GM19043 (cell line): ENCODE measurements around the gene TPM2.
"Not testable (repeated sequence)": the region's sequence is repeated elsewhere in the genome, so short reads cannot be mapped to it uniquely, and the experiment has no call there.

ENCODE experiments used
- ATAC-seq: cut with Tn5 transposase; IDR thresholded peaks from one replicate; pipeline ENCODE4 v1.9.1; 2021; ENCODE audit warnings: low read depth; ENCODE audit not compliant: unreplicated experiment

TPM2 gene

DNA sequence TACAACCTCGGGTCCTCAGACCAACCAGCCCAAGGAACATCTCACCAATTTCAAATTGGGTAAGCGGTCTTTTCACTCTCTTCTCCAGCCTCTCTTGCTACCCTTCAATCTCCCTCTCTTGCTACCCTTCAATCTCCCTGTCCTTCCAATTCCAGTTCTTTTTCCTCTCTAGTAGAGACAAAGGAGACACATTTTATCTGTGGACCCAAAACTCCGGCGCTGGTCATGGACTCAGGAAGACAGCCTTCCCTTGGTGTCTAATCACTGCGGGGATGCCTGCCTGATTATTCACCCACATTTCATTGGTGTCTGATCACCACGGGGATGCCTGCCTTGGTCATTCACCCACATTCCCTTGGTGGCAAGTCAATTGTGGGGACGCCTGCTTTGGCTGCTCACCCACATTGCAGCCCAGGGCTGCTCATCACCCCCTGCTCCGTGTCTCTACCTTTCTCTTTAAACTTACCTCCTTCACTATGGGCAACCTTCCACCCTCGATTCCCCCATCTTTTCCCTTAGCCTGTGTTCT, 52.2 kb downstream of the TPM2 start:
- ATAC-seq, result not testable (repeated sequence)

GRCh38 chr9:35636877-35637246, 52.9 kb downstream of the TPM2 start:
- ATAC-seq, result not testable (repeated sequence)

GRCh38 chr9:35636135-35636876, 53.4 kb downstream of the TPM2 start:
- no peak for ATAC-seq

DNA sequence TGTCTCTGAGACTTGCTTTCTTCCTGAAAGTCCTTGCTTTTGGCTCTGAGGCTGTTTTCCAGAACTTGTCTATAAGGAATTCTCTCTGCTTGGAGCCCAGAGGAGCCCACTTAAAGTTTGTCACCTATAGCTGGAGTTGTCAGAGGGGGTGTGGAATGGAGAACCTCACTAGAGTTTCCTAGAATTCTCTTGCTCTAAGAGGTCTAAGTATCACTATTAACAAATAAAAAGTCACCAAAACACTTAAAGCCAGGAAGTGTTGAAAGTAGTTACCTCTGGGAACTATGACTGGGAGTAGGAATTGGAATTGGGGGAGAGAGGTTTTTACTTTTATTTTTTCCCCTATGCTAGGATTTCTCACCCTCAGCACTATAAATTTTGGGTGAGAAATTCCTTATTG, 54.0 kb downstream of the TPM2 start:
- ATAC-seq, result no peak
